NCI-H187 (cell line): Measurements from ENCODE around the gene PARP9.

Experiments
- DNase-seq, 2 experiments: peaks; one replicate each; lab custom pipeline; 2025; lab: John Stamatoyannopoulos, UW

The PARP9 gene

GRCh38 chr3:122484985-122485384, 79.1 kb downstream of the PARP9 start:
- no peak for DNase-seq

GRCh38 chr3:122481390-122481789, 82.7 kb downstream of the PARP9 start:
- no peak for DNase-seq
